Tibial artery (tissue), 4 donors: ENCODE measurements around the gene NOP53.
A peak's percentile ranks its signal among the peaks of the same experiment; 100 is the strongest.

Experiments
- DNase-seq, 2 donors: peaks; one replicate each; pipeline ENCODE4 v3.0.0-alpha.2; 2019
- H3K27ac ChIP-seq, 2 donors: fragments of 200-600 bp; sonication (generic) in 1 of 2; 1 replicate in 1 of 2; 2 replicates in 1 of 2; pipeline ENCODE4 v1.5.1; 2018 to 2019; ENCODE audit warnings: mild to moderate bottlenecking in 1 of 2
- H3K27me3 ChIP-seq, 2 donors: fragments of 200-600 bp; sonication (generic) in 1 of 2; one replicate each; pipeline versions ENCODE4 v1.5.1 to v1.6.0; 2016 to 2019
- H3K36me3 ChIP-seq, 3 donors: fragments of 200-600 bp; sonication (generic) in 2 of 3; one replicate each; pipeline ENCODE4 v1.5.1; 2016 to 2019; ENCODE audit warnings: mild to moderate bottlenecking in 2 of 3
- H3K4me1 ChIP-seq, 4 donors: fragments of 200-600 bp; sonication (generic) in 2 of 4; 1 replicate in 3 of 4; 2 replicates in 1 of 4; pipeline ENCODE4 v1.5.1; 2016 to 2019
- H3K4me3 ChIP-seq, 2 donors: fragments of 200-600 bp; sonication (generic) in 1 of 2; 1 replicate in 1 of 2; 2 replicates in 1 of 2; pipeline ENCODE4 v1.5.1; 2018 to 2019; ENCODE audit warnings: mild to moderate bottlenecking in 2 of 2
- H3K9me3 ChIP-seq, 3 donors: fragments of 200-600 bp; sonication (generic) in 1 of 3; one replicate each; pipeline ENCODE4 v1.5.1; 2016 to 2019
- CTCF ChIP-seq, 2 experiments: fragments of 200-600 bp in 1 of 2; fragments of 450-650 bp in 1 of 2; IDR thresholded peaks; one replicate each; pipeline ENCODE4 v1.5.1; 2017 to 2019; ENCODE audit warnings: antibody characterized with exemption in 2 of 2, mild to moderate bottlenecking in 1 of 2, moderate library complexity in 1 of 2
- intact Hi-C: fragments of 100-400 bp; cut with DNase I; formaldehyde crosslinking; loops from one replicate; pipeline ENCODE4 v1.15.0; 2023; ENCODE audit warnings: low total_unique reads

The NOP53 gene

DNA sequence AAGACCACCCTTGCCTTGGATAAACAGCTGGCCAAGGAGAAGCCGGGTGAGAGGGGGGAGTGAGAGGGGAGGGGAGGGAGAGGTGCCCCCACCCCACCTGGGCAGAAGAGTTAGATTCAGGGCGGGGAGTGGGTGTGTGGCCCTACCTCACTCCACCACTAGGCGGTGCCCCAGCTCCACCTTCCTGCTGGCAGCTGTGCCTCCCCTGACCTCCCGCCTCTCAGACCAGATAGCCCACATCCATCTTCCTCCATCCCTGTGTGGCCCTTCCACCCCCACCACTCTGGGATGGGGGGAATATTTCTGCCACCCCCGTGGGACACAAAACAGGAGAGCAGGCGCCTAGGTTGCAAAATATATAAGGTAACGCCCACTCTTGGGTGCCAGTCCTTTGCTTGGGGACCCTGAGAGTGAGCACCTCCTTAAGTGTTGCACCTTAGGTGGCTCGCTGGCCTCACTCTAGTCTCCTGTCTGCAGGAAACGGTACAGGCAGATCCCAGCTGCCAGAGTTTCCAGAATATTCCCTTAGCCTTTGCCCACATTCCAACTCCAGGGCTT, 45.9 kb upstream of the NOP53 start:
- peak; percentile 54 to 56 for TF ChIP-seq CTCF (IDR thresholded peaks at IDR 0.05)
- Histone ChIP-seq H3K27me3 (no peaks in the 10 kb centered on the region), H3K36me3 (peaks cover 24 to 87% (median 66%) of the 10 kb centered on the region in 3 donors), H3K27ac (no peak overlapping the region), H3K4me3 (no peak overlapping the region), H3K9me3 (no peaks in the 10 kb centered on the region), H3K4me1 (peaks cover 0 to 4% (median 2%) of the 10 kb centered on the region in 4 donors)
- intact Hi-C loops = loop anchor here (5.0 to 10.0 kb wide), 2 partner anchors 185 to 262 kb away; partner anchors contain the start of gene NAPA
- peak in 1 of 2 donors; percentile 67 for DNase-seq

DNA sequence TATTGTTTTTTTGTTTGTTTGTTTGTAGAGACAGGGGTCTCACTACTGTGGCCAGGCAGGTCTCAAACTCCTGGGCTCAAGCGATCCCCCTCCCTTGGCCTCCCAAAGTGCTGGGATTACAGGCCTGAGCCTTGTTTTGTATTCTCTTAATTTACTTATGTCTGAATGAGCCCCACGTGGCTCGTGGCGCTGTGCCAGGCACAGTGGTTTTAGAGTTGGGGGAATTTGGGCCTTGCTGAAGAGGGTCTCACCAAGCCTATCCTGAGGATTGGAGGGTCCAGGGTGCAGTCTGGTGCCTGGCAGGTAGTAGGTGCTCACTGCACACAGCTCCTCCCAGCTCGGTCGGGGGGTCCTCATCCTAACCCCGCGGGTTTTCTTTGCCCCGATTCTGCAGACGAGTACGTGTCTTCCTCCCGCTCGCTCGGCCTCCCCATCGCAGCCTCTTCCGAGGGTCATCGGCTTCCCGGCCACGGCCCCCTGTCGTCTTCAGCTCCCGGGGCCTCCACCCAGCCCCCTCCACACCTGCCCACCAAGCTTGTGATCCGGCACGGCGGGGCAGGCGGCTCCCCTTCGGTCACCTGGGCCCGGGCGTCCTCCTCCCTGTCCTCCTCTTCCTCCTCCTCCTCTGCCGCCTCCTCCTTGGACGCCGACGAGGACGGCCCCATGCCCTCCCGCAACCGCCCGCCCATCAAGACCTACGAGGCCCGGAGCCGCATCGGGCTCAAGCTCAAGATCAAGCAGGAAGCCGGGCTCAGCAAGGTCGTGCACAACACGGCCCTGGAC, 44.2 kb upstream of the NOP53 start:
- no peaks in the 10 kb centered on the region for H3K27me3 ChIP-seq
- peaks cover 24 to 70% (median 51%) of the 10 kb centered on the region in 3 donors for H3K36me3 ChIP-seq
- peak in 1 of 2 donors; percentile 63 for DNase-seq
- H3K4me1 ChIP-seq = peaks cover 0 to 4% (median 2%) of the 10 kb centered on the region in 4 donors
- no peaks in the 10 kb centered on the region for H3K9me3 ChIP-seq
- intact Hi-C loops = loop anchor here (10.0 kb wide), 1 partner anchor 416 kb away; no protein-coding TSS in a partner anchor
- TF ChIP-seq CTCF (IDR thresholded peaks at IDR 0.05) = no peak
- H3K27ac ChIP-seq = no peak overlapping the region
- H3K4me3 ChIP-seq = no peak overlapping the region

GRCh38 chr19:47701717-47702552, 43.4 kb upstream of the NOP53 start:
- no peak overlapping the region for H3K27ac ChIP-seq
- TF ChIP-seq CTCF (IDR thresholded peaks at IDR 0.05) = no peak
- H3K4me1 ChIP-seq = peaks cover 0 to 4% (median 2%) of the 10 kb centered on the region in 4 donors
- peak in 1 of 2 donors; percentile 64 for DNase-seq
- H3K9me3 ChIP-seq = no peaks in the 10 kb centered on the region
- intact Hi-C loops = loop anchor here (10.0 kb wide), 1 partner anchor 417 kb away; no protein-coding TSS in a partner anchor
- no peaks in the 10 kb centered on the region for H3K27me3 ChIP-seq
- no peak overlapping the region for H3K4me3 ChIP-seq
- peaks cover 24 to 62% (median 45%) of the 10 kb centered on the region in 3 donors for H3K36me3 ChIP-seq

DNA sequence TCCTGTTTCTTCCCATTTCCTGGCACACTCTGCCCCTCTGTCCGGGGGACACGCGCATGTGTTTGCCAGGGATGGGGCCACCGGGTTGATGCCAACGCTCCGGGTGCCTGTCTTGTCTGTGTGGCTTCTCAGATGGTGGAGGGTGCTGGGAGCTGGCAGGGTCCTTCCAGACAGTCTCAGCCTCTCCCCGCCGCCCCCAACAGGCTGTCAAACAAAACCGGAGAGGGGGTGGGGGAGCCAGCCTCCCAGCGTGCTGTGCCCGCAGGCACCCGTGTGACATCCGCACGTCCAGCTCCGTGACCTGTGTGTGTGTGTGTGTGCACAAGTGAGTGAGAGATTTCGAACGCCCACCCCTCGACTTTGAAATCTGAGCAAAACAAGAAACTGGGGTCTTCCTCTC, 42.7 kb upstream of the NOP53 start:
- Histone ChIP-seq H3K4me3 (no peak overlapping the region), H3K27me3 (no peaks in the 10 kb centered on the region), H3K9me3 (no peaks in the 10 kb centered on the region), H3K27ac (no peak overlapping the region), H3K4me1 (peaks cover 0 to 3% (median 1%) of the 10 kb centered on the region in 4 donors), H3K36me3 (peaks cover 24 to 58% (median 45%) of the 10 kb centered on the region in 3 donors)
- intact Hi-C loops = loop anchor here (10.0 kb wide), 1 partner anchor 418 kb away; no protein-coding TSS in a partner anchor
- no peak for TF ChIP-seq CTCF (IDR thresholded peaks at IDR 0.05)
- no peak for DNase-seq

DNA sequence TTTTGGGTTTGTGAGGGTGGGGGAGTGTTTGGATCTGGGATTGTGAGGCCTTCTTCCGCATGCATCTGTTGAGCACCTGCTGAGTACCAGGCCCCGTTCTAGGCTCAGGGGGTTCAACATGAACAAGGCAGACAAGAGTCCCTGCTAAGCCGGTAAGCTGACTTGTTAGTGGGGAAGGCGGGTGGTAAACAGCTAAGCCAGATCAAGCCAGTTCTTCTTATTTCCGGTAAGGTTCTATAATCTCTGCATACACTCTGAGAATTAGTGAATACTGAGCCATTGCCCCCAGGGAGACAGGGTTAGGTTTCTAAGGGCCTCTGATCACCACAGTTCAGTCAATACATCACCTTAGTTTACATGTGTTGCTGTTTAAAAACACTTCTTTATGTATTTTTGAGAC, 42.0 kb upstream of the NOP53 start:
- Histone ChIP-seq H3K4me3 (no peak overlapping the region), H3K9me3 (no peaks in the 10 kb centered on the region), H3K4me1 (no peaks in the 10 kb centered on the region), H3K27me3 (no peaks in the 10 kb centered on the region), H3K36me3 (peaks cover 24 to 58% (median 43%) of the 10 kb centered on the region in 3 donors), H3K27ac (no peak overlapping the region)
- intact Hi-C loops = loop anchor here (10.0 kb wide), 1 partner anchor 418 kb away; no protein-coding TSS in a partner anchor
- TF ChIP-seq CTCF (IDR thresholded peaks at IDR 0.05) = no peak
- DNase-seq = no peak
